NCI-H1092 treated with DMSO at 0.1 percent for 48 hours (cell line): ENCODE measurements around the gene ZDHHC24.
"Not testable (repeated sequence)": the region's sequence is repeated elsewhere in the genome, so short reads cannot be mapped to it uniquely, and the experiment has no call there.

ENCODE experiments used
- DNase-seq: peaks from one replicate; lab custom pipeline; 2025; lab: John Stamatoyannopoulos, UW

Gene ZDHHC24, protein sequence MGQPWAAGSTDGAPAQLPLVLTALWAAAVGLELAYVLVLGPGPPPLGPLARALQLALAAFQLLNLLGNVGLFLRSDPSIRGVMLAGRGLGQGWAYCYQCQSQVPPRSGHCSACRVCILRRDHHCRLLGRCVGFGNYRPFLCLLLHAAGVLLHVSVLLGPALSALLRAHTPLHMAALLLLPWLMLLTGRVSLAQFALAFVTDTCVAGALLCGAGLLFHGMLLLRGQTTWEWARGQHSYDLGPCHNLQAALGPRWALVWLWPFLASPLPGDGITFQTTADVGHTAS

DNA sequence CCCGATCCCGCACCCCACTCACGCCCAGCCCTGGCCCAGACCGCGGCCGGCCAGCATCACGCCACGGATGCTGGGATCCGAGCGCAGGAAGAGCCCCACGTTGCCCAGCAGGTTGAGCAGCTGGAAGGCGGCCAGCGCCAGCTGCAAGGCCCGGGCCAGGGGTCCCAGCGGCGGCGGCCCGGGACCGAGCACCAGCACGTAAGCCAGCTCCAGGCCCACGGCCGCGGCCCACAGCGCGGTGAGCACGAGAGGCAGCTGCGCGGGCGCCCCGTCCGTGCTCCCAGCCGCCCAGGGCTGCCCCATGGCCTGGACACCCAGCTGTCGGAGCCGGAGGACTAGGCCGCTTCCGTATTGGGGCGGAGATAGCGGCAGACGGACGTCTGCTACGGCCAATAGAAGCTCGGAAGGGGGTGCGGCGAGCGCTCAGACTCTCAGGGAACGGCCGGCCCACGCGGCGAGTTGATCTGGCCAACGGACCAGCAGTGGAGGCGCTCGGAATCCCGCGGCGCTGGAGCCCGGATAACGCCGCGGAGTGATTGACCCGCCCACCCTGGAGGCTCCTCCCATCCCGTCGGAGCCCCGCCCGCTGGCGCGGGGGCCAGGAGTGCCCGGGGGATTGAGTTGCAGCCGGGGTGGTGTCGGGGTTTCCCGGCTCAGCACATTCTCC lies at the start of gene ZDHHC24:
Gene ZDHHC24, minus strand, starts transcription at position 348 of the 667 bp plus-strand sequence. Its CDS starts 45 bp downstream, at position 303.
- peak; percentile 96 for DNase-seq

DNA sequence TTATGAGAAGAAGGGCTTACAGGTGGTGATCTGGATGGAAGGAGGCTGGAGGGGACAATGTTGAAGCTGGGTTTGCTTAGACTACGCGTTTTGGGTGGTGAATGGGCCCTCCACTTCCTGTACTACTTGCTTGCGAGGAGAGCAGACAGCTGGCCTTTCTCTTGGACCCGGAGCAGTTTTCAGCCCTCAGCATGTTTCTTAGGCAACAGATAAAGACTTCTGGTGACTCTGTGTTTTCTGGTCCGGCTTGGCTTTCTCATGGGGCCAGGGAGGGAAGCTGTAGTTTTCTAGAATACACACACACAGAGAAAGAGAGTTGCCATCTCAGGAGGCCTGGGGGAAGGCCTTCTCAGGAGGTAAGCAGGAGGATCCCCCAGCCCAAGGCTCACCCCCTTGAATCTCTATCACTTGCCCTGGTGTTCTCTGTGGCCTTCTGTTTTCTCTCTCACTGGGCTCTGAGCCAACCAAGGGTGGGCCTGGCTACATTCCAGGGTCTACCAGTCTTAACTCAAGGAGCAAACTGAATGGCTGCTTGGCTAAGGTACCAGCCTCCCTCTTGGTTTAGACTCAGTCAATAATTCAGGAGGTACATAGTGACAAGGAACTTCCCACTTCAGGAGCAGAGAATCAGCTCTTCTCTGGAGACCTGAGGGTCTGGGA lies 49.5 kb upstream of the ZDHHC24 start:
- peak; percentile 4 for DNase-seq

DNA sequence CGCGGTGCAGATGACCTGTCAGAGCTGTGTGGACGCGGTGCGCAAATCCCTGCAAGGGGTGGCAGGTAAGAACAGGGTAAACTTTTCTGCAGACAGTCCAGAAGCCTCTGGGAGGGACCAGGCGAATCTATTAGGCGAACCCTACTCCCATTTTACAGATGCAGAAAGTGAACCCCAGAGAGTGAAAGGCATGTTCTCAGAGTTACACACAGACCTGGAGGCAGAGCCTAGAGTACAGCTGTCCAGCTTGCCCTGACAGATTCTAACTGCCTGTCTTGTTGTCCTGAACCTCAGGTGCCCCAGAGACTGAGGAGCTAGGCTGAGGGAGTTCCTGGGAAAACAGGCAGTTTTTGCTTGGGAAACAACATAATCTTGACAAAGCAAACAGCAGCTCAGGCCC lies 47.8 kb upstream of the ZDHHC24 start:
- no peak for DNase-seq

DNA sequence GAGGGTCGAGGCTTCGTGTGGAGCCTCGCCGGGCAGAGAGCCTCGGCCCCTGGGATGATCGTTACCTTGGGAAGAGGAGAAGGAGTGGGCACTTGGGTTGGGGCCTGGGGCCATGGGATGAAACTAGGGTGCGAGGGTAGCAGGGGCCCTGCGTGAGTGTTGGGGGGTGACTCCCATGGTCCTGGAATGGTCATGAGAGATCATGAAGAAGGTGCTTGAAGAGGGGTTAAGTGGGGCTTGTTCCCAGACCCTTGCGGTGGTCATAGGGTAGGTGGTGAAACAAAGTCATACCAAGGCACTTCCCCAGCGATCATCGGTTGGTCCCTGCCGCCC lies 47.4 kb upstream of the ZDHHC24 start:
- DNase-seq, result no peak

DNA sequence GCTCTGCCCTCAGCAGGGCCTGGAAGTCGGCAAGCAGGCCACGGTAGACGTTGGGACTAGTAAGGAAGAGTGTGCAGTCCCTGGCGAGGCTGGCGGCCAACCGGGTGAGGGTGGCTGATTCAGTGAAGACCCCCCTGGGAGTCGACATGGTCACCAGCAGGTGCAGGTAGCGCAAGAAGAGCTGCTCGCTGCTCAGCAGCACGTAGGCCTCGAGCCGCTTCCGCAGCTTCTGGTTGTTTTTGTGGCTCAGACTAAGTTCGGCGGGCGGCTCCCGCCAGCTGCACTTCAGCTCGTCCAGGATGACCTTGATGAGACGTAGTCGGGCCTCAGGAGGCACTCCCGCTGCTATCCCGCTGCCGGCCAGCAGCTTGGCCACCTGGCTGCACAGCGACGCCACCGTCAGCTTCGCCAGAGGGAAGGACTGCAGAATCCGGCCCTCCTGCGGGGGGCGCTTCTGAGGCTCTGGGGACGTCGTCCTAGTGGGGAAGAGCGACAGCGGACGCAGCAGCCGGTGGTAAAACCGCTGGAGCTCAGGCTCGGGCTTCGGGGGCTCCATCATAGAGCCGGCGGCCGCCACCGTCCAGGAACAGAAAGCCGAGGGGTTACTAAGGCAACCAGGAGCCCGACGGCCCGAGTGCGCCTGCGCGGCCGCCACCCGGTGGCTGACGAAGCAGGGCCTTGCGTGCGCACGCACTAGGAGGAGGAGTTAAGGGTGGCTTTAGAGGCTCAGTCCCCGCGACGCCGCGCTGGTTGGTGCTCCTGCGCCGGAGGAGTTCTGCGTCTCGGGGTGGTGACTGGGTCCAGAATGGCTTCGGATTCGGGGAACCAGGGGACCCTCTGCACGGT lies 46.8 kb upstream of the ZDHHC24 start, which contains the start of the genes CCDC87 and CCS:
Gene CCDC87, minus strand, starts transcription at position 607 of the 846 bp plus-strand sequence. Its CDS starts 48 bp downstream, at position 559.
Gene CCS, plus strand, starts transcription at position 729 of the 846 bp plus-strand sequence. Its CDS starts 77 bp downstream, at position 806.
- peak; percentile 97 for DNase-seq

DNA sequence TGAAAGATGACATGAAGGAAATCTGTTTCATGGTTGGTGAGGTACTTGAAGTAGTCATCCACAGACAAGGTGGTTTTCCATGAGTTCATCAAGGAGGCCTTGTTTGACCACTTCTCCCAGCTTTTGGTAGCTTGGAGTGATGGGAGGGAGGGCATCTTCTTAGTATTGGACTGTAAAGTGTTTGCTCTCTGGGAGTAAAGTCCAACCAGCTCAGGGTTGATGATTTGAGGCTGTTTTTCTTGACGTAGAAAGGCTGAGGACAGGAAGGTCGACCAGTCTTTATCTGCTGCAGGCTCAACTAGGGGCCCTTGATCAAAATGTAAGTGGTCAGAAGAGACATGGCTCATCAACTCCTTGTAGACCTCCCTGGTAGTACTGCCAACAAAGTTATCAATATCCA lies 45.3 kb upstream of the ZDHHC24 start:
- DNase-seq, result no peak

DNA sequence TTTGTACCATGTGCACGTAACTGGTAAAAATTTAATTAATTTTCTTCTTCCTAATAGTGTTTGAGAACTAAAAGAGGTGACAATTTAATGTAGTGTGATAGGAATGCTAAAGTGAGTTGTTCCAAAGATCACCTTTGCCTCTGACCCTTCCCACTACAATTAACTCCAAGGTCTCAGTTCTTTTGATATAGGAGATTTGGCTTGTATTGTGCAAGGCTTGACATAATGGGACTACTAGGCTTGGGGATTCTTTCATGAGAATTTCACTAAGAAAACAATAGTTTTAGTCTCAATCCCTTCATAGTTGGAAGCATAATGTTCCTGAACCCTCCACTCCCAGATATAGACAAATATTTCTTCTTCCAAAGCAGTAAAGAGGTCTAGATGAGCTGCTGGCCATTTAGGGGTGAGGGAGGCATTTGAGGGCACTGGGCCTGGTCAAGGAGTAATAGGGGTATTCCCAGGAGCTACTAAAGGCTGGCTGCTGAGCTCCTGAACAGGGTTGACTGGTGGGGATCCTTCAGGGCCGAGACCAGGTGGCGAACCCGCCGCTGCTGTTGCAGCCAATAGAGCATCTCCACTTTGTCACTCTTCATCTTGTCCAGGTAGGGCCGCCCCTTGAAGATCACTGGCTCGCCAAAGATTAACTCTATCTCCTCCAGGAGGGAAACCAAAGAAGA lies 44.3 kb upstream of the ZDHHC24 start:
- no peak for DNase-seq

DNA sequence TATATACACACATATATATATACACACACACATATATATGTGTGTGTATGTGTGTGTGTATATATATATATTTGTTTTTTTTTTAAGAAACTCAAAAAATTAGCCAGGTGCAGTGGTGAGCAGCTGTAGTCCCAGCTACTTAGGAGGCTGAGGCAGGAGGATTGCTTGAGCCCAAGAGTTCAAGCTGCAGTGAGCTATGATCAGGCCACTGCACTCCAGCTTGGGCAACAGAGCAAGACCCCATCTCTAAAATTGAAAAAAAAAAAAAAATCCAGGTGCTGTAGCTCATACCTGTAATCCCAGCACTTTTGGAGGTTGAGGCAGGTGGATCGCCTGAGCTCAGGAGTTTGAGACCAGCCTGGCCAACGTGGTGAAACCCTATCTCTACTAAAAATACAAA lies 43.5 kb upstream of the ZDHHC24 start:
- not testable (repeated sequence) for DNase-seq

DNA sequence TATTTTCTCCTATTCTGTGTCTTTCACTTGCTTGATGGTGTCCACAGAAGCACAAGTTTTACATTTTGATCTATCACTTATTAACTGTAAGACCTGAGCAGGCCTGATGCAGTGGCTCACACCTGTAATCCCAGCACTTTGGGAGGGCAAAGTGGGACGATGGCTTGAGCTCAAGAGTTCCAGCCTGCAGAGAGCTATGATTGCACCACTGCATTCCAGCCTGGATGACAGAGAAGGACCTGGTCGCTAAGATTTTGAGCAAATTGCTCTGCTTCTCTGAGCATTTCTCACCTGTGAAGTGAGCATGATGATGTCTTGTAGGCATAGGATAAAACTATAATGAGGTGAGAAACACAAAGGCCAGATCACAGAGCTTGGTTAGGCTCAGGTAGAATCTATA lies 40.3 kb upstream of the ZDHHC24 start:
- DNase-seq, result no peak

DNA sequence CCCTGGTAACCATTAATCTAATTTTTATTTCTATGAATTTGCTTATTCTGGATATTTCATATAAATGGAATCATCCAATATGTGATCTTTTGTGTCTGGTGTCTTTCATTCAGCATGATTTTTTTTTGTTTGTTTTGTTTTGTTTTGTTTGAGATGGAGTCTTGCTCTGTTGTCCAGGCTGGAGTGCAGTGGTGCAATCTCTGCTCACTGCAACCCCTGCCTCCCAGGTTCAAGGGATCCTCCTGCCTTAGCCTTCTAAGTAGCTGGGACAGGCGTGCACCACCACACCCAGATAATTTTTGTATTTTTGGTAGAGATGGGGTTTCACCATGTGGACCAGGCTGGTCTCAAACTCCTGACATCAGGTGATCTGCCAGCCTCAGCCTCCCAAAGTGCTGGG lies 39.6 kb upstream of the ZDHHC24 start:
- DNase-seq, result not testable (repeated sequence)

DNA sequence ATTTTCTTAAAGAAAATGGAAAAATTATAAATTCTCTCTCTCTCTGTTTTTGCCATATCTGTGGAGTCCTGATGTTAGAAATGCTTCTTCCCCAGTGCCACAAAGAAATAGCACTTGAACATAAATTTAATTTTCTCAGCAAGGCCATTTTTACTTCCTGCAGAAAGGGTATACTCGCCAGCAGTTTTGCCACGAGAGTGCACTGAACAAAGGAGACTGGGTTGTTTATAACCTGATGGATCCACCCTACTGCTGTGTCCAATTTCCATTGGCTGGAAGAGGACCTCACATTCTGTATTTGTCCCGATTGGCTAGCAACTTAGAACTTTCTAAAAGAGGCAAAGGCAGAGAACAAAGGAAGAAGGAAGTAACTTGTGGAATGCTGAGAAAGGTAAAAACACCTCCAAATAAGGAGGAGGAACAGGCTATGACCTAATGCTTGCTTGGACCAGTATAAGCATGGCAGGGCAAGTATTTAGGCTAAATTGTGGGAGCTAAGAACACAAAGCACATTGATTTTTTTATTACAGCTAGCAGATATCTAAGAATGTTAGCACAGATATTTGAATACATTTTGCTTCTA lies 36.8 kb upstream of the ZDHHC24 start:
- DNase-seq, result not testable (repeated sequence)

DNA sequence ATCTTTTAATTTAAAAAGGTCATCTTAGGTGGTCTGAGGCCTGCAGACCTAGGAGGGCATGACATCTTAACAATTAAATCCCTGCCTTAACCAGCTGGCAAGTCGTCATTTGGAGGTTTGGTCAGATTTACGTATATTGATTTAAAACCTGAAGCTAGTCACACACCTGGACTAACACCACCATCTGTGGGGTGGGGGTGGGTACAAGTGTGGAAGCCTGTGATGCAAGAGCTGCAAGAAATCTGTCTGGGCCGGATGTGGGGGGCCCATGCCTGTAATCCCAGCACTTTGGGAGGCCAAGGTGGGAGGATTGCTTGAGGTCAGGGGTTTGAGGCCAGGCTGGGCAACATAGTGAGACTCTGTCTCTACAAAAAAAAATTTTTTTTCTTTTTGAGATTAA lies 35.4 kb upstream of the ZDHHC24 start:
- no peak for DNase-seq

DNA sequence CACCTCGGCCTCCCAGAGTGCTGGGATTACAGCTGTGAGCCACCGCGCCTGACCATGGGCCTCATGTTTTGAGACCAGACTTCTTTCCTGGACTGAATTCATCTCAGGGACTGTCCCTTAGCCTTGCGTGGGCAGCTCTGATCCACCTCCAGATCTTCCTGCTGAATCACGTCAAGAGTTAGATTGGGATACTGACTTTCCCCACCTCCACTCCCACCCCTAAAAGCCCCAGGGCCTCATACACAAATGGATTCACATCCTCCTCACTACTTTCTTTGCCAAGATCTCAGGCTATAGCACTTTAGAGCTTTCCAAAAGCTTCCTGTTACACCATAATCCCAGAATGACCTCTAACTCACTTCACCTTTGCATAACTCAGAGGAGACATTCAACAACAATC lies 35.0 kb upstream of the ZDHHC24 start:
- DNase-seq, result no peak

DNA sequence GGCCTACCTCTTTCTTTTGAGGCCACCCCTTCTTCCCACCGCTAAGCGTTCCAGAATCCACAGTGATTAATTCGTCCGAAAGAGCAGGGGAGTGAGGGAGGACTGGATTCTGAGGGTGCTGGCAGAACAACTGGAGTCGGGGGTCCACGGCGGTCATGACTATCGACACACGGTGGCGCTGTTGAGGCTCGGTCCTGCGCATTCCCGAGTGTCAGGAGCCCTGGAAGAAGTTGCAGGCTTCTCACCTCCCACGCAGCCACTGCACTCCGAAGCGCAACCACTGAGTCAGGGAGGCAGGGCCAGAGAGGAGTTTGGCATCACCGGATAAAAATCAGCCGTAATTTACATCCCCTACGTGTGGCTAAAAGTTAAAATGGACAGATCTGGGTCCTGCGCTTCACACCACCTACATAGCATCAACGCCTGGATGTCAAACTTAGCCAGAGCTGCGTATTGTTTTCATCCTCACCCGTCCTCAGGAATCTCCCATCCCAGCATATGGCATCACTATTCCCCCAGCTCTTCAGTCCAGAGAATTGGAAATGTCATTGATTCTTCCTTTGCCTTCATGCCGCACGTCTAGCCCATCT lies 33.3 kb upstream of the ZDHHC24 start:
- peak; percentile 60 for DNase-seq

DNA sequence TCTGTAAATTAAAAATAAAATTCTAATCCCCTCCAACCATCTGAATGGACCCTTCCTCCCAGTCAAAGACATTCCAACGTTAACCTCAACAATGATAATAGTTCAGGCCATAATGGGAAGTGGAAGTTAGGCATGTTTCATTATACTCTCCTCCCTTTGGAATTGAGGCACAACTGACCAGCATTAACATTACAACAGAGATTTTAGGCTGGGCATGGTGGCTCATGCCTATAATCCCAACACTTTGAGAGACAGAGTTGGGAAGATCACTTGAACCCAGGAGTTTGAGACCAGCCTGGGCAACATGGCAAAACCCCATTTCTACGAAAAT lies 25.0 kb upstream of the ZDHHC24 start:
- no peak for DNase-seq

DNA sequence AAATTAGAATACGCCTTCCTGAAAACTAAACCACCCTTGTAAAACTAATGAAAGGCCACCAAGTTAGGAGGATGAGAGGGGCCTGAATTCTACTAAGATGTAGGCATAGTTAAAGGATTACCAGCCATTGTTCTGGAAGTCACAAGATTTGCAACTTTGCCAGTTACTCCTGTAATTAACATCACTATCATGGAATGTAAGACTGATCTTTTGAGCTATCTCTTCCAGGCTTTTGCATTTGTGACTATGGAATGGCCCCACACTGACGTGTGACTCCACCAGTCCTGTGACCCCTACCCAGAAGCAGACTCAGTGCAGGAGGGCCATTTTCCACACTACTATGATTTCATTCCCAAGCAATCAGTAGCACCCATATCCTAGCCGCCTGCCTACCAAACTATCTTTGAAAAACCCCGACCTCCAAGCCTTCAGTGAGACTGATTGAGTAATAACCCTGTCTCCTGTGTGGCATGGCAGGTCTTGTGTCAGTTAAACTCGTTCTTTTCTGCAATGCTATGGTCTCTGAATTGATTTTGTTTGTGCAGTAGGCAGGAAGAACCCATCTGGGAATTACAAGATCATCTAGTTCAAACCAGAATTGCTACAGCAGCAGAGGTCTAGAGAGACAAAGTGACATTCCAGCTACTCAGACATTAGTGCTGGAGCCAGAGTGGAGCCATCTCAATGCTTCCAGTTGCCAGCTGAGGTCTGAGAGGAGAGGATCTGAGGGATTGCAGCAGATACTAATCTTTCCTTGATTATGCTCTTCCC lies 24.4 kb upstream of the ZDHHC24 start:
- no peak for DNase-seq

DNA sequence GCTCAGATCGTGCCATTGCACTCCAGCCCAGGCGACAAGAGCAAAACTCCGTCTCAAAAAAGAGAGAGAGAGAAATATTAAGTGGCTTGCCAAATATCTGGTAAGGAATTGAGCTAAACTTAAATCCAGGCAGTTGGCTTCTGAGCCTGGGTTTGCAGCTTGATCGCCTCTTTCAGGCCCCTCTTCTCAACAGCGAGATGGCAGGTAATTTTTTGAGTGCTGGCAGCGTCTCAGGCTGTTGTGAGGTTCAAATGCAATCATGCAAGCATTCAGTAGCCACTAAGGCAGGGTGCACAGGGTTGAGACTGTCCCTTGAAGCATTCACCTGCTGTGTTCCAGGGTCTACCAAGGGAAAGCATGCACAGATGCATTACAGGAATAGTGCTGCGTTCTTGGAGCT lies 23.2 kb upstream of the ZDHHC24 start:
- DNase-seq, result no peak

DNA sequence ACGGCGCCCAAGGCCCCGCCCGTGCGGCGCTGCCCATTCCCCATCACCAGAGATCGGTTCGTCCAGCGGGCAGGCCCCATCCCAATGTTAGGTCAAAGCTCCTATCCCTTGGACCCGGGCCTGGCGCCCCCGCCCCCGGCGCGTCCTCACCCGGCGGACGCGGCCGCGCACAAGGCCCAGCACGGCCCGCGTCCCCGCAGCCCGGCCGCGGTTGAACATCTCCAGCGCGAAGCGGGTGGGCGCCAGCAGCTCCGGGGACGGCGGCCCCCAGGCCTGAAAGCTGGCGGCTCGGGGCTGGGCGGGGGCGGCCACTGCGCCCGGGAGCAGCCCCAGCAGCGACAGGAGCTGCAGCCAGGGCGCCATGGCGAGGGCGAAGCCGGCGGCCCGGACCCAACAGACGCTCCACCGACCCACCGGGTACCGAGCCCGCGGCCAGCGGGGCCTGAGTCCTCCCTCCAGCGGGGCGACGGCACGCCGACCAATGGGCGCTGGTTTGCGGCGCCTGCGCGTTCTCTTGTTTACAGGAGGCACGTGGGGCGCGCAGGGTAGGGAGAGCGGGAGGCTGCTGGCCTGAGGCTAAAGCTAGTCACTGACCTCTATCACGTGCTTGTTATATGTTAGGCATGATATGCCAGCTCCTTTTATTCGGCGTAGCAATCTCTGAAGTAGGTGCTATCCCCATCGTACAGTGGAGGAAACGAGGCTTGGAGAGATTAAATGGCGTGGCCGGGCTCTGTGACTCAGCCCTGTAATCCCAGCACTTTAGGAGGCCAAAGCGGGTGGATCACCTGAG lies 22.5 kb upstream of the ZDHHC24 start, which contains the start of gene CTSF:
Gene CTSF, minus strand, starts transcription at position 483 of the 793 bp plus-strand sequence. Its CDS starts 120 bp downstream, at position 363.
- DNase-seq, result peak; percentile 86

DNA sequence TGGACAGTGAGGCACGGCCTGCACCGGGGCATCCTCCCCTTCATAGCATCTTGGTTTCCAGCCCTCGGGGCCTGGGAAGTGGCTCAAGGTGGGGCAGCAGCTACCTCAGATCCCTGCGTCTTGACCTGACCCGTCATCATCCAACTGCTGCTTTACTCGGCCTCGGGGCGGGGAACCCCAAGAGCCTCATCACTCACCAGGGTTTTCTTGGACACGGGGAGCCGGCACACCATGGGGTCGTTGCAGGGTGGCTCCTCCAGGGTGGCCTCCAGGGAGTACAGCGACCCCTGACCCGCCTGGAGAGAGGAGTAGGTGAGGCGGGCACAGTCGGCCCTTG lies 21.9 kb upstream of the ZDHHC24 start:
- no peak for DNase-seq
